ENCODE results near the gene KNTC1. TPM values are rescaled to one million over a fixed set of nuclear protein-coding genes. Genes with fewer than 3 reads are reported as not detected.
"Not testable (repeated sequence)": the region's sequence is repeated elsewhere in the genome, so short reads cannot be mapped to it uniquely, and the experiment has no call there.

The KNTC1 gene
- polyA plus RNA-seq, 5 donors, result 33.8 to 71.3 (median 55.2) TPM

GRCh38 chr12:122560138-122560537, 33.1 kb downstream of the KNTC1 start:
- DNase-seq, result no peak

DNA sequence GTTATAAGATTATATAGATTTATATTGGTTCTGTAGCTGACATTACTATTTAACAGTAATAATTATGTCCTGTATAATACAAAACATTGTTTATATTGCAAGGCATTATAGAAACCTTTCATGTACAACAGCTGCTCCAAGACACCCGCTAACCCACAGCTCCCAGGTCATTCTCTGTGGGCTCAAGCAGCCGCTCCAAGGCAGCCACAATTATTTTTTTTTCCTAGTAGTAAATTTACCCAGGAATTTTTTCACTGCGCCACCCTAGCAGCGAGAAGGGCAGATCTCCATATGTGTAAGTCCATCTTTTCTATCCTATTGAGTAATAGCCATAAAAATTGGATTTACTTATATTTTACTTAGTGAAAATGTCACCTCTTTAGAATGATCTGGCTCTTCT, 36.3 kb downstream of the KNTC1 start:
- no peak for DNase-seq

GRCh38 chr12:122566816-122567215, 39.8 kb downstream of the KNTC1 start:
- DNase-seq, result not testable (repeated sequence)

- no peak for DNase-seq
Measured at GRCh38 chr12:122569288-122569687, 42.2 kb downstream of the KNTC1 start.

DNA sequence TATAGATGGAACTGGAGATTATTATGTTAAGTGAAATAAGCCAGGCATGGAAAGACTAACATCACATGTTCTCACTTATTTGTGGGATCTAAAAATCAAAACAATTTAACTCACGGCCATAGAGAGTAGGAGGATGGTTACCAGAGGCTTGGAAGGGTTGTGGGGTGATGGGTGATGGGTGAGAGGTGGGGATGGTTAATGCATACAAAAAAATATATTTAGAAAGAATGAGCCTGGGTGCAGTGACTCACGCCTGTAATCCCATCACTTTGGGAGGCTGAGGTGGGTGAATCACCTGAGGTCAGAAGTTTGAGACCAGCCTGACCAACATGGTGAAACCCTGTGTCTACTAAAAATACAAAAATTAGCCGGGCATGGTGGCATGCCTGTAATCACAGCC, 43.0 kb downstream of the KNTC1 start:
- not testable (repeated sequence) for DNase-seq

DNA sequence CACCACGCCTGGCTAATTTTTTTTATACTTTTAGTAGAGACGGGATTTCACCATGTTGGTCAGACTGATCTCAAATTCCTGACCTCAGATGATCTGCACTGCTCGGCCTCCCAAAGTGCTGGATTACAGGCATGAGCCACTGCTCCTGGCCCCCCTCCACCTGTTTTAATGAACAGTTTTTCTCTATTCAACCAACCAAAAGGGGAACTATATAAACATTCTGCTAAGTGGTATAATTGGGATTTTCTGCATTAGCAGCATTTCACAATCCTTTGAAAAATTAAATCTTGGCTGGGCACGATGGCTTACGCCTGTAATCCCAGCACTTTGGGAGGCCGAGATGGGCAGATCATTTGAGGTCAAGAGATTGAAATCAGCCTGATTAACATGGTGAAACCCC, 44.8 kb downstream of the KNTC1 start:
- no peak for DNase-seq

- DNase-seq, result not testable (repeated sequence)
Measured at GRCh38 chr12:122583294-122583693, 56.2 kb downstream of the KNTC1 start.

DNA sequence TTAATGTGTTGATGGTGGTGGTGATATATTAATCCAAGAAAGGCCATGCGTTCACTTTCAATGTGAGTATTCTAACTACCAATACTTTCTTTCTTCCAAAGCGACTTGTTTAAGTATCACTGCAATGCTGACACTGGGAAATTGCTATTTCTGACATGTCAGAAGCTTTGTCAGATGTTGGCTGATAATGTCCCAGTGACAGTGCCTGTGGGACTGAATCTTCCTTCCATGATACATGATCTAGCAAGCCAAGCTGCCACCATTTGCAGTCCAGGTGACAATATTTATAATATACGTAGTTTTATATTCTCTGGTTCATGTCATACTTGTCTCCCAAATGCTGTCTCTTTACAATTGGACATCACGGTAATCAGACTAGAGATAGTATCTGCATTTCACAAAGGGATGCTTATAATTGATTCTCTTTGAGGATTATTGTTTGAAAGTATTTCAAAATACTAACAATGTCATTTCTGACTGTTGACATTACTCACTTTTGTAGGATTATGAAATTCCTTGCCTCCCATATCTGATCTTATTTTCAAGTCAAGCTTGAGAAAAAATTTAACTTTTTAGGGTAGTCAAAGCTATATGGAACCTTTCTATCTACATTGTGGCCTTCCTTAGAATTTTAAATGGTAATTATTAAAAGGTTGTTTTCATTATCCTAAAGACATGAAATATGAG, 57.3 kb downstream of the KNTC1 start:
- DNase-seq, result no peak

GRCh38 chr12:122590990-122591389, 63.9 kb downstream of the KNTC1 start:
- no peak for DNase-seq

DNA sequence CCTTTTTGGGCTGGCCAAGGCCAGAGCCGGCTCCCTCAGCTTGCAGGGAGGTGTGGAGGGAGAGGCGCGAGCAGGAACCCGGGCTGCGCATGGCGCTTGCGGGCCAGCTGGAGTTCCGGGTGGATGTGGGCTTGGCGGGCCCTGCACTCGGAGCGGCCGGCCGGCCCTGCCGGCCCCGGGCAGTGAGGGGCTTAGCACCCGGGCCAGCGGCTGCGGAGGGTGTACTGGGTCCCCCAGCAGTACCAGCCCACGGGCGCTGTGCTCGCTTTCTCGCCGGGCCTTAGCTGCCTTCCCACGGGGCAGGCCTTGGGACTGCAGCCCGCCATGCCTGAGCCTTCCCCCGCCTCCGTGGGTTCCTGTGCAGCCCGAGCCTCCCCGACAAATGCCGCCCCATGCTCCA, 64.9 kb downstream of the KNTC1 start:
- DNase-seq, result not testable (repeated sequence)

DNA sequence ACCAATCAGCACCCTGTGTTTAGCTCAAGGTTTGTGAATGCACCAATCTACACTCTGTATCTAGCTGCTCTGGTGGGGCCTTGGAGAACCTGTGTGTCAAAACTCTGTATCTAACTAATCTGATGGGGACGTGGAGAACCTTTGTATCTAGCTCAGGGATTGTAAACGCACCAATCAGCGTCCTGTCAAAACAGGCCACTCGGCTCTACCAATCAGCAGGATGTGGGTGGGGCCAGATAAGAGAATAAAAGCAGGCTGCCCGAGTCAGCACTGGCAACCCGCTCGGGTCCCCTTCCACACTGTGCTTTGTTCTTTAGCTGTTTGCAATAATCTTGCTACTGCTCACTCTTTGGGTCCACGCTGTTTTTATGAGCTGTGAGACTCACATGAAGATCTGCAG, 65.5 kb downstream of the KNTC1 start:
- not testable (repeated sequence) for DNase-seq

DNA sequence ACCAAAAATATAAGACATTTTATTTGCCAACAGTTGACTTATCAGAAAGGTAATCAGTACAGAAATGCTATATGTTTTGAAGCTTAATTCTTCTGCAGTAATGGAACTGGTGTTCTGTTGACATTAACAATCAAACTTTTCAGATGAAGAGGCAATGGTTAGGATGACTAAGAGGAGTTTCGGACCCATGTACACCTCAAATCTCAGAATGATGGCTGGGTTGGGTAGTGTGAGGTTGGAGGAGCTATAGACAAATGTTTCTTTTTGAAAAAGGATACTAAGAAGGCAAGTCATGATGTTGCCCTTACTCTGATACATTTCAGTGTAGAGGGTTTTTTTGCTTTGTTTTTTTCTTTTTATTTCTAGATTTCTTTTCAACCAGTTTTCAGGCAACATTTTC, 66.9 kb downstream of the KNTC1 start:
- no peak for DNase-seq

- no peak for DNase-seq
Measured at GRCh38 chr12:122596838-122597237, 69.8 kb downstream of the KNTC1 start.

GRCh38 chr12:122602456-122602855, 75.4 kb downstream of the KNTC1 start:
- DNase-seq, result no peak

- DNase-seq, result no peak
Measured at GRCh38 chr12:122604993-122605392, 77.9 kb downstream of the KNTC1 start.

GRCh38 chr12:122609732-122610131, 82.7 kb downstream of the KNTC1 start:
- DNase-seq, result no peak

DNA sequence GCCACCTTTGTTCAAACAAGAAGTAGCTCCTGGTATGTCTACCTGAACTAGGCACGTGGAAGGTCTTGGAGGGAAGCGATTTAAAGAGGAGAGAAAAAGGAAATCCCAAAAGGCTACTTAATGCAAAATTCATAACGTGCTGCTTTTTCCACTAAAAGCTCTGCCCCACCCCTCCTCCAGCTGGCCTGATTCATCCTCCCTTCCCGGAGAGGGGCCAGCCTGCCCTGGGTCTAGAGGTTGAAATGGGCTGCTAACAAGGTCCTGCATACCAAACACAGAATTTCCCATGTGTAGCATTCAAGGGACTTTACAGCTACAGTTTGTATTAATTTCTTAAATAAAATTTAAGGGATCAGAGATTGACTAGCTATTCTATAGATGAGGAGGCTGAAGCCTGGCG, 83.2 kb downstream of the KNTC1 start:
- no peak for DNase-seq

- no peak for DNase-seq
Measured at GRCh38 chr12:122610911-122611310, 83.9 kb downstream of the KNTC1 start.

DNA sequence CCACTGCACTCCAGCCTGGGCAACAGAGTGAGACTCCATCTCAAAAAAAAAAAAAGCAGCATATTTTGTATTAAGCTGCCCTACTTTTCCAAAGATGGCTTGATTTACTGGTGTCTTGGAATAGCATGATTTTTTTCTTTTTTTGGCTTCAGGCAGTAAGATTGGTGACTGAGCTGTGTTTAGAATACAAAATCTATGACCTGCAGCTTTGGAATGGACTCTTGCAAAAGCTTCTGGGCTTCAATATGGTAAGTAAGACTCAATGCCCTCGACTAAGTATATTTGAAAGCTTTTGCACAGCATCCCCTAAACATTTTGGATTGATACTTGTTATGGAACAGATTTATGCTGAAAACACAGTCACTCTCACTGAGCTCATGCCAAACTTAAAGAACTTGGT, 87.8 kb downstream of the KNTC1 start:
- no peak for DNase-seq

DNA sequence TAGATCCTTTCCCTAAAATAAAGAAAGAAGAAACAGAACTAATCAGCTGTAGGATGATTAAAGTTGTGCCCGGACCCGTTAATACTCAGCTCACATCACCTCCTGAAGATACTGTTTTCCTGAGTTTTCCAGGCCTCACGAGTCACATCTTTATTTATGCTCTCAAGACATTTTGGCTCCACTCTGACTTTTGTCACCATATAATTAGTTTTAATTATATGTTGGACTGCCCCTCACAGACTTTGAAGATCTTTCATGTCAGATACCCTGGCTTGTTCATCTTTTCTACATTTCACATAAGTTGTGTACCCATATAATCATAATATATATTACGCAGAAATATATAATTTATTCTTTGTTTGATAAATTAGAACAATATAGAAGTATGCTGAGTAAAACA, 88.7 kb downstream of the KNTC1 start:
- DNase-seq, result no peak

DNA sequence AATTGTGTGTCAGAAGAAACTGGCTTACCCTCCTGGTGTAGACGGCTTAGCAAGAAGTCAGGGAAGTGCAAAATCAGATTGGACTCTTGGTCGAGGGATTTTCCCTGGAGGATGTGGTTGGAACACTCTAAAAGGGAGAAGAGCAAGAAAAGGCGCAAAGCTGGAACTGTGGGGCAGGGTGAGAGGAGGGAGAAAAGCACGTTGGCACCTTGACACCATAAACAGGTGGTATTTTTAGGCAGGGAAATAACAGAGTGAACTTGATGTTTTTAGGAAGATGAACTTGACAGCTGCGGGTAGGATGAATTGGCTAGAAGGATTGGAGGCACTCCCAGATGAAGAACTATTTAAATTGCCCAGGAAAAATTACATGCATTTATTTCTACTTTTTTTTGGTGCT, 108.4 kb downstream of the KNTC1 start:
- no peak for DNase-seq

DNA sequence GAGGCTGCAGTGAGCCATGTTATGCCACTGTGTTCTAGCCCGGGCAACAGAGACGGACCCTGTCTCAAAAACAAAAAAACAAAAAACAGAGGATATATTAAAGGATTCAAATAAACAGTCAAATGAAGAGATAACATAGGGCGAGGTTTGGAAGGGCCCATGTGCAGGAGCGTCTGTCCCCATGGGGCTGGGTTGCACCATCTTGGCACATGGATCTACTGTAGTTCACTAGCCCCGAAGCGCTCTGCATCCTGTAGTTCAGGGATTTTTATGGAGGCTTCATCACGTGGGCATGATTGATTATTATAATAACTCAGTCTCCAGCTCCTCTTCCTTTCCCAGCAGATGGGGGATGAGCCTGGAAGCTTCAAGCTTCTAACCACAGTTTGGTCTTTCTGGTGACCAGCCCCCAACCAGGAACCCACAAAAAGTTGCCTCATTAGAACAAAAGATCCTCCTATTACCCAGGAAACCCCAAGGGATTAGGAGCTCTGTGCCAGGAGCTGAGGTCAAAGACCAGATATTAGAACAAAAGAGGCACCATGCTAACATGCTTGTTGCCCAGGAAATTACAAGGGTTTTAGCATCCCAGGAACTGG, 116.3 kb downstream of the KNTC1 start:
- DNase-seq, result no peak

DNA sequence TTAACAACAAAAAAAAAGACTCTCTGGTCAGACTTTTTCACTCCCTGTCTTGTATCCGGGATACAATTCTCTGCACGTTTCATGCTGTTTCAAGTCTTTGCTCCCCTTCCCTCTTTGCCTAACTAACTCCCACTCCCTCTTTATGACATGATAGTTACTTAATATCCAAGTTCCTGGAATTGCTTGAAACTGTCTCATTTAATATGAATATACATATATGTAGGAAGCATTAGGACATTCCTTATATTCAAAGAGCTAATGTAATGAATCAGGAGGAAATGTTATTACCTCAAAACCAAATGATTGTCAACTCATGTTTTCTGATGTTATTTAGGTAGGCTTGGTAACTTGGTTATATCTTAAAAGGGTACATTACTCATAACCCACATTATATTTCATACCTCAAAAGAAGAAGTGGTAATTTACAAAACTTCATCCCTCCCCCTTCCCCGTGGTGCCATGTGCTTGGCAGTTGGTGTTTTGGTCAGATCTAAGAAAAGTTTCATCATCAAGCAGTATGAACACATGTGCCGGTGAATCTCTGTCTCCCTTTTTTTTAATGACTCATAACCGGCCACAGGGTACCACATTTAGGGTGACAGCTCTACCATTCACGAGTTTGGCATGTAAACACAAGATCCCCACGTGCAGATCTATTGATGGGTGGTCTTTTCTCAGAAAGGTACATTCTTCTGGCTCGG, 119.6 kb downstream of the KNTC1 start:
- no peak for DNase-seq
